Germinal center (tissue), 1 donor: ENCODE measurements around the gene TLL2.

Source experiments
- DNase-seq: peaks from one replicate; pipeline ENCODE4 v3.0.0; 2012; ENCODE audit warnings: mixed read lengths, low spot score

Gene TLL2

DNA sequence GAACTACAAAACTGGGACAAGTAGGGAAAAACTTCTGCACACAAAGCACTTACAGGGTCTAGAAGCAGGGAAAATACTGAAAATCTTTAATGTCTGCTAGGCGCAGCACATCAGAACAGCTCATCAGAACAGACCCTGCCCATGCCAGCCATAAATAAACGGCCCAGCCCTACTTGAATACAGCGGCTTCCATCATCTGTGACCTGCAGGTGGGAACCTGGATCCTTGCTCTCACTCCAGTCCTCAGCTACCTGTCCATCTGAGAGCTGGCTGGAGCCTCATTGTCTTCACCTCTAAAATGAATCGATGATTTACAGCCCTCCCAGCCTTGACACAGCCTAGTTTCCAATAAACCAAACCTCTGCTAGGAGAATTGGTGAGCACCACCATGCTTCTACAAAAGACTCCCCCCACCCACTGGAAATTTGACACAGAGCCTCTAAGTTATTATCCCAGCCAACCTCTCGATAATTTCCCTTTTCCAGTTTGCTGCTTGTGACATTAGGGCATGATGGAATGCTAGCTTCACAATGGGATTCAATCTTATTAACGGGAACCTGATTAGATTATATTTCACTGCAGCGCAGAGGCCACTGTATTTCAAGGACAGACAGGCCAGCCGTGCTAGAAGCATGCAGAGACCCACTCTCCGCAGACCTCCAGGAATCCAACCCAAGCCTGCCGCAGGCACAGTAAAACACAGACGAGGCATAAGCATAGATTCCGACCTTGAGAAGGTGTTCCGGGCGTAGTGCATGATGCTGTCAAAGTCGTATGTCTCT lies 93.3 kb downstream of the TLL2 start:
- DNase-seq, result no peak

DNA sequence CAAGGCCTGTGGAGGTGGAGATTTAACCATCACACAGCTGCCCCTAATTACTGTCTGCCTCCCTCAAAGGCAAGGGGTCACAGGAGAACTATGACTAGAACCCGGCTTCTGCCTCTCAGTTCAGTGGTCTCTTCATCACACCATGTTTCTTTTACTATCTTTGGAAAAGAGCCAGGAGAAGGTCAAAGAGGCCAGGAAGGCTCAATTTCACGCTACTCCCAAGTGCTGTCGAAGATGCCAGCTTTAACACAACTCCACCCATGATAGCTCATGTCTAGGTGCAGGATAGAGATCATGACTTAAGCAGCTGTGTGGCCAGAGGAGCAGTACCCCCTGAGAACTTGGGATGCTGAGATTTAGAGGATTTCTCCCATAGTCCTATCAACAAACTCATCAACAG lies 94.4 kb downstream of the TLL2 start:
- no peak for DNase-seq

DNA sequence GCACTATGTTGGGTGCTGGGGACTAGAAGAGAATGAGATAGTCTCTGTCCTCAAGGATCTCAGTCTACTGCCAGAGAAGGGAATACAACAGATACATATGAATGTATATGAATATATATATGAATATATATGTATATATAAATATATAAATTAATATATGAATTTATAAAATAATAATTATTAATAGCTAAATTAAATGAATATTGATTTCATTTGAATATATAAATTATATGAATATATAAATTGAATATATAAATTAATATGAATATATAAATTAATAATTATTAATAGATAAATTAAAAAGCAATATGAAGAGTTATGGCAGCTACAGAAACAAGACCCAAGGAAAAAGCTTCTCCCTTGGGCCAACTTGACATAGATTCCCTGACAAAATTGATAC lies 95.1 kb downstream of the TLL2 start:
- no peak for DNase-seq

DNA sequence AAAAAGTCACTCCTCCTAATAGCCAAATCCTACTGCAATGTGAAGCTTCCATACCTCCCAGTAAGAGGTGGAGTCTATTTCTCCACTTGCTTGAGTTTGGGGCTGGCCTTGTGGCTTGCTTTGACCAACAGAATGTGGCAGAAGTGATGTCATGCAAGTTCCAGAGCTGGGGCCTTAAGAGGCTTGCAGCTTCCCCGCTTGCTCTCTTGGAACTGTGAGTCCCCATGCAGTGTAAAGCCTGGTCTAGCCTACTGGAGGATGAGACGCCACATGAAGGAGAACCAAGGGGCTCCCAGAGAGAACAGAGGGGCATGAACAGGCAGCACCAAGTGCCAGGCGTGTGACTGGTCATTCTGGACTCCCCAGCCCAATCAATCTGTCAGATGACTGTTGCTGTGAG lies 96.3 kb downstream of the TLL2 start:
- no peak for DNase-seq

DNA sequence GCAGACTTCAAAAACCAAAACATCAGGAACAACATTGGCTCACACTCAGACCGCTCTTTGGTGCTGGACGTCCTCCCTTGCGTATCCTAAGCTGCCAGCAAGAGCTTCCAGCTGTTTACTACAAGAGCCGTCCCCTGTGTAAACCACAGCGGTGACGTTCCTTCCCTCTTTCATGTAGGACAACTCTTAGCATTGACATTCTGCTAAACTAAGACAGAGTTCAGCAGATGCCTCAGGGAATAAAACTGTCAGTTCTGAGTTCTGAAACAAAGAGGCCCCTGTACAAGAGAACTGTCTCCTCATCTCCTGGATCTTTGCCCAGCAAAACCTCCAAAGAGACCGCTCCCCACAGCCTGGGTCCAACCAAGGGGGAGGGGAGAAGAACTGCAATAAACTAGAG lies 97.1 kb downstream of the TLL2 start:
- no peak for DNase-seq

DNA sequence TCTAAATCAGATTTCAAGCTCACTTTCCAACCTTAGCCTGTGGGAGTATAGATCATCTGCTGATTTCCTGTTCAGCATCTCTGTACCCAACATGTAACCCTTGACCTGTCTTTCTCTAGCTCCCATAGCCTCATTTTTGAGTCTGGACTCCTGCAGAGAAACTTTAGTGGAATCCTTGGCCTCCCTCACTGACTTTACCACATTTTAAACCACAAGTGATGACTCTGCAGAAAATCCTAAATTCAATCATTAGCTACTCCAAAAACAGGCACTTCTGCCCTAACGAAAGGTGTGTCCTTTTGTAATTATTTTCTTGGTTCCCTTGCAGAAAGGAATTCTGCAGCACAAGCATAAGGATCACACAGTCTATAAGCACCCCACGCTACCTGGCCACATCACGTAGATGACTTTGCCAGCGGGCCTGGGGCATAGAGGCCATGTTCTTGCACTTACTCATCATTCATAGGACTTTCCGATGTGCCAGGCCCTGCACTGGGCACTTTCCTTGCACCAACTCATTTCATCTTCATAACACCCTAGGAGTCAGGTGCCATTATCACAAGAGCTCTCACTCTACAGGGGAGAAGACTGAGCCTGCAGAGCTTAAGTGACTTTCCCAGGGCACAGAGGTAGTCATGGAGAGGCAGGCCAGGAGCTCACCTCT lies 97.7 kb downstream of the TLL2 start:
- no peak for DNase-seq

DNA sequence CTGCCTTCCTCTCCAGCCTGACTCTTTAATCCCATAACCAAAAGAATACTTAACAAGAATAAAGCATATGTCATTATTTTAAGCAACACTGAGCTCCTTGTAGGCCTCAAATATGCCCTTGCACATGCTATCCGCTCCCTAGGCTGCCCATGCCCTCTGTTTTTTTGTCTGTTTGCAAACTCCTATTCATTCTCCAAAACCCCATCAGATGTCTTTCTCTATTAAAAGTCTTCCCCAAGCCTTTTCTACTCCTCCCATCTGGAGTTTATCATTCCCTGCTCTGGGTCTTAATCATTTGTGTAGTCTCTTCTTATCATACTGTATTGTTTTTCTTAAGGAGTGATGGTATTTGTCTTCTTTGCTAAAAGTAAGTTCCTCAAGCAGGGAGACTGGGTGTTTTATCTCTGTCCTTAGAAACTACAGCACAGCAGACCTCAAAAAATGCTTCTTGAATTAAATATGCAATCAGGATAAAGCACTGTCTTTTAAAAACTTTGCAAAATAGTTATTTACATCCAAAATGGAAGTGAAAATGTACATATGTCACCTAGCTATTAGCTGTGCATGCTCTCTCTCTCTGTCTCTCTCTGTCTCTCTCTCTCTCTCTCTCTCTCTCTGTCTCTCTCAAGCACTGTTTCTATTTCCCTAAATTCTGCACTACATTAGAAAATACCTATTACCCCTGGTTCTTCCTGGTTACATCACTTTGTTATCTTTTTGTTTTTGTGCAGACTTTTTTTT lies 98.4 kb downstream of the TLL2 start:
- no peak for DNase-seq

DNA sequence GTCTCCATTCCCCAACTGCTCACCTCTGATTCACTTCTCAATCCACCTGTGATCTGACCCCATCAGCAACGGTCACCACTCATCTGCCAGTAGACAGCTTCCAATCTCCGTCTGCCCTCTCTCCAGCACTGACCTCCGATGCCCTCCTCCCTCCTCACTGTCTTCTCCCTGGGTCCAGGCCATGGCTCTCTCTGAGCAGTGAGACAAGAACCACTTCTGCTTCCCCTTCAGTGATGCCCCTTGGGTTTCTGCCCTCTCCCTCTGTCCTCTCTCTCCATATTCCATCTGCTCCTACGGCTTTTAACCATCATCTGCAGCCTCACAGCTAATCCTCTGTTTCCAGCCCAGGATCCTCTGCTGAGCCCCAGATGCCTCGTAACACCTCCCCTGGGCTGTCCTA lies 99.4 kb downstream of the TLL2 start:
- DNase-seq, result no peak

DNA sequence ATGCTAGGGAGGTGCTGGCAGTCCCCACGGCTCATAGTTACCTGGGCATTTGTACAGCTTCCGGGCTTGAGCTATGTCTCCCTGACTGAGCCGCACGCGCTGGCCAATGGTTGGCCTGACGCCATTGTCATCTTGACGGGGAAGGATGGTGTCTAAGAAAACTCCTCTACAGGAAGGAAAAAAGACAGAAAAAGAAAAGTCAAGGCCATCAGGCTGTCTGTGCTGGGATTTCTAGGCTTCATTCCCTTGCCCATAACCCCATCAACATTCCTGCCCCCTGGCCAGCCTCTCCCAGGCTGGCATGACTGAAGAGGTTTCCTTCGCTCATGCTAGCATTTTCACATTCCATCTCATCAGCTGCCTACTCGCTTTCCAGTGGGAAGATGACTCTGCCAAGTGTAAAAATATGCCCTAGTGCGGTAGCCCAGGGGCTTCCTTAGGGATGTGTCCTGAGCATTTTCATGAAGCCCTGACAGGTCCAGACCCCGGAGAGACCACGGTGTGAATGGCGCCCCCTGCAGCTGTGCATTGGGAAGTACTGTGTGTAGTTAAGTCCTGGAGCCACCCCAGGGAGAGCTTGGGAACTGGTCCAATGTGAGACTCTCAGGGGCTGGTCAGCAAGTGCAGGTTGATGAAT lies 100.5 kb downstream of the TLL2 start:
- no peak for DNase-seq

DNA sequence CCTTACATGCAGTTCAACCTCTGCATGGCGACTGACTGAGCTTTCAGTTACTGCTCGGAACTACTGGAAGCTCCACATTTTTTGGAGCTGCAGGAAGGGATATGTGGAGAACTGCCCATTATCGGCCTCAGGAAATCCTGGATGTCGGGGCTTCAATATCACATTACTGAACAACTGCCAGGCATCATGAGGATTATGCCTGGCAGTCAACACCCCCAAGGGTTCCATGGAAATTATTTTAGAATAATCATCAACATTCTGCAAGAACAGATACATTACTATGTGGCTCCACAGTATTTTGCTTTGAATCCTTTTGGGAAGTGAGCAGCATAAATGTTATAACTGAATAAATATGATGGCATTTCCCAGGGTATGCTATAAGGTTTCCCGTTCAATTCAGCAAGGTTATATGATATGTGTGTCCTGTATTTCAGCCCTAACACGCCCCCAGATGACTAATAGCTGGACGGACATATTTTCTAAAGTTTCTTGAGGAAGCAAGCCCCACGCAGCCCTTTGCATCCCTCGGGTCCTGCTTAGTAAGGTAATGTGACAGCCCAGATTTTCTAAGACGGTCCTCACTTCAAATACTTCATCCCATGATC lies 101.9 kb downstream of the TLL2 start:
- no peak for DNase-seq

DNA sequence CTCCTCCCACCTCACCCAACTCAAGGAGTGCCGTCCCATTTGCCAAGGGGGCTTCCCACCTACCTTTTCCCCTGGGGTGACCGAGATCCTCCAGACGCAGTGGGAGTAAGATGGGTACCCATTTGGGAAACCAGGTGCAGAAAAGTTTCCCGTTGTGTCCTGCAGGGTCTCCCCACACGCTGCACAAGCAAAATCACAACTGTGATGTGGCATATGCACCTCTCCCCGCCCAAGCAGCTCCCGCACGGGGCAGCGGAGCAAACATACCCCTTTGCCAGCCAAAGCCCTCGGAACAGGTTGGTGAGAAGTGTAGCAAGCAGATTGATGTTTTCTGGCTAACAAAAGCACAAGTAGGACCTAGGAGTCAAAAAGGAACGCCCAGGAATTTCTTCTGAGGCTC lies 103.4 kb downstream of the TLL2 start:
- no peak for DNase-seq

DNA sequence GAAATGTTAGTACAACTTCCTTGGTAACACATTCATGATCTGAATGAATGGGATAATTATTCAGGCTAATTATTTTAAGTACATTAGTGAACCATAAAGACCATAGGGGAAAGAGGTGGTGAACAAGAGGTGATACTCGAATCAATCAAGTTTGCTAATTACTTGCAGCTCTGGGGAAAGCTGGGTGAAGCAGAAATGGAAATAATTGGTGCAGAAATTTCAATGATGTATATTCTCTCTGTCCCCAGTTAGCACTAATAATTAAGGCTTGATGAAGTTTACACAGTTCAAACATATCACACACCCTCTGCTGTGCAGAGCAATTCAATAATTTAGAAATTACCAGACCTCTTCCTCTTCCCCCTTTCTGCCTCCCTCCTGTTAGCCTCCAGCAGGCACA lies 105.5 kb downstream of the TLL2 start:
- no peak for DNase-seq

DNA sequence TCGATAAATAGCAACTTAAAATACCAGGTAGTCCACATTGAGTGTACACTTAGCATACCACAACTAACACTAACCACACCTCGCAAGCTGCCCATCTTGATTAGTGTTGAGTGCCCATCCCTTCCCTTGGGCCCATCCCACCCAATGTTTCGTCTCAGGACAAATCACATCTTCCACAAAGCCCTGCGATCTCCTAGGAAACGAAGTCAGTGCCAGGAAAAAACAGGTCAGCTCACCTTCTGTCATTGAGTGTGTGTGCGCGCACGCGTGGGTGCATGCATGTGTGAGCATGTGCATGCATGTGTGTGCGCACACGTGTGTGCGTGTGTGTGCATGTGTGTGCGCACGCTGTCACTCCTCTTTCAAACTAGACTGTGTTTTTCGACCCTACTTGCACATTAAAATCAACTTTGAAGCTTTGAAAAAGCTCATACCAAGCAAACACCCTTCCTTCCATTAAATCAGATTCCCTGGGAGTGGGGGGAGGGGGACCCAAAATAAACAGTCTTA lies 106.1 kb downstream of the TLL2 start:
- no peak for DNase-seq

DNA sequence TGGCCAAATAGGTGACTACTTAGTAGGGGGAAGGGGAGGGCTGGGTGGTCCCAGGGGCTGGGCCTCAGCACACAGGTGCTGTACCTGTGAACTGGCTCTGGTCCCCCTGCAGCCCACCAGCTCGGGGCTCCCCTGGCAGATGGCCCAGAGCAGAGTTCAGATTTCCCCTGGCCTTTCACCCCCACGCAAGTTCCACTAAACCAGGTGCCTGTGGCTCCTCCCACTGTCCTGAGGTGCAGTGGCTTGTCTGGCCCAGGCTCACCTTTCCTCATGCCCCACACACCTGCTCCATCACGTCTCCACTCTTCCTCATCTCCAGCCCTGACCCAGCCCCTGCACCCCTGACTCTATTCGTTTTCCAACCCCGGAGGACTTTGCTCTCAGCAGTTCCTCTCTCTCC lies 107.6 kb downstream of the TLL2 start:
- no peak for DNase-seq

DNA sequence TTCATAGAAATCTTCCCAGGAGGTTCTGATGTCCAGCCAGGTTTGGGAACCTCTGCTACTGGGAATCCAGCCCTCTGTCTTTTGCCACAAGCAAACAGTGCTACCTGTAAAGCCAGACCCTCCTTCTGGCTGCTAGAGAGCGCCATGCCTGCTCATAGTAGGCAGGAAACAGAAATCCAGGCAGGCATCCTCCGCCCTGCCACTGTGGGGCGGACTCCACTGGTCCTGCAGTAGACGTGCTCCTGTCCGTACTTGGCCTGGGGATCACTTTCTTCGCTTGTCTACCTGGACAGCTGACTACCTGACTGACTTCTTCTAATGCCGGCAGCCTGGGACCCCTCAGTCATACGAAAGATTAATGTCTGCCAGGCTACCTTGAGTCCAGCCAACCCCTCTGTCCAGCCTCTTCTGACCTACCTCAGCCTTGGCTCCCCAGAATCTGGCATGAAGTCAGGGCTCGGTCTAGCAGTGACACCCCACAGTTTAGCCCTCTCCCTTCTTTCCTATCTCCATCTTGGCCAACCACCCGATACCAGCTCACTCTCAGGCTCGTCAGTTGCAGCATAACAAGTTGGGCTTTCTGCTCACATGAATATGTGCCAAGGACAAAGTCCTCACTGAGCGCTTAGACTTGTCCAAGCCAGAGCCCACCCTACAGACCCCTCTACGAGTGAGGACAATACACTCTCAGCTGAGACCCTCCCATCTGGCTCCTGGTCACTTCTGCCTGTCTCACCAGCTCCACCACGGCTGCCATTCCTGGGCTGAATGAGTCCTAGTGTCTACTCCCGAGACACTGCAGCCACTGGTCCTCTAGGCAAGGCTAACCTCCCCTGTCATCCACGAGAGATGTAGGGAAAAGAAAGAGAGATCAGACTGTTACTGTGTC lies 111.1 kb downstream of the TLL2 start:
- DNase-seq, result no peak

DNA sequence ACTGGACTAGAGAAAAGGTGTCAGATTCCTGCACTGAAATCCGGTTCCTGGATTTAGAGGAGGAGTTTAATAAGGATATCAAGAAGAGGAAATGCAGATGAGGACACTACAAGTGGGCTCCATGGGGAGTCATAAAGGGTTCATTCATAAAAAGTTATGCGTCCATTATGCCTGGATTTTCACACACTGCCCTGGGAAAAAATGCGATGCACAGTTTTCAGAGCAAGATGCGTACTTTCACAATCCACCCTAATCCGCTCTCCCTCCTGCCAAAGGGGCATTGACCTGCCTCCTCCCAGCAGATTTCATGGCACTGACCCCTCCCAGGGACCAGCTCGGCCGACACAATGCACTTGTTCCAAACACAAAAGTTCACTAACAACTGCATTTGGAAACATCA lies 112.7 kb downstream of the TLL2 start:
- no peak for DNase-seq

DNA sequence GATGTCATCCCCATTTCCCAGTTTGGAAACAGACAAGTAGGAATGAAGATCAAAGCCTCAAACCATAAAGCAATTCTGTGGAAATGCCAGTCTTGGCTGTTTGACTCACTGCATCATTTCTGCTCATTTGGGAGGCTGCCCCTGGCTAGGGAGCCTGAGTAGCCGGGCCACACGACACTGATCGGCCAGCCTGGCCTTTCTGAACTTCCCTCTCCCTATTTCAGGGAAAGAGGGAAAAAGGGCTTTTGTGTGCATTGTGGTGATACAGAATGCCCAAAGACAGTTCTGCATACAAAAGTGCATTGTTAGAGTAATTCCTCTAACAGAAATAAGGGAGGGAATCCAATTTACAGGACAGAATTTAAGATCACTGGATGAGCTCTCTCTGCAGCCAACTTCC lies 113.3 kb downstream of the TLL2 start:
- no peak for DNase-seq

DNA sequence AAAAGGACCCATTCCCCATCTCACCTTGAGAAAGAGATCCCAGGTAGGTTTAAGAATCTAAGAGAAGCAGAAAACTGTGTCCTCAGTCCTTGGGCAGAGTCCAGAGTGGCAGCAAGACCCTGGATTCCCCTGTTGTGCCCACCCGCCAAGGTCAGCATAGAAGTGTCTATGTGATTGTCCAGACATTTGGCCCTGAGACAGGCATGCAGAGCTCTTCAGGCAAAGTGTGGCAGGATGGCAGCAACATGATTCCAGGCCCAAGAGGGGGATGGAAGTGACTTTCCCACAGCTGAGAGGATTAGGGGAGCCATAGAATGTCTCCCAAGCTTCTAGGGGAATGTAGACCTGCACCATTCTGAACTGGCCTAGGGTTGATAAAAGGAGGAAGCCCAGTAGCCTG lies 115.8 kb downstream of the TLL2 start:
- no peak for DNase-seq

DNA sequence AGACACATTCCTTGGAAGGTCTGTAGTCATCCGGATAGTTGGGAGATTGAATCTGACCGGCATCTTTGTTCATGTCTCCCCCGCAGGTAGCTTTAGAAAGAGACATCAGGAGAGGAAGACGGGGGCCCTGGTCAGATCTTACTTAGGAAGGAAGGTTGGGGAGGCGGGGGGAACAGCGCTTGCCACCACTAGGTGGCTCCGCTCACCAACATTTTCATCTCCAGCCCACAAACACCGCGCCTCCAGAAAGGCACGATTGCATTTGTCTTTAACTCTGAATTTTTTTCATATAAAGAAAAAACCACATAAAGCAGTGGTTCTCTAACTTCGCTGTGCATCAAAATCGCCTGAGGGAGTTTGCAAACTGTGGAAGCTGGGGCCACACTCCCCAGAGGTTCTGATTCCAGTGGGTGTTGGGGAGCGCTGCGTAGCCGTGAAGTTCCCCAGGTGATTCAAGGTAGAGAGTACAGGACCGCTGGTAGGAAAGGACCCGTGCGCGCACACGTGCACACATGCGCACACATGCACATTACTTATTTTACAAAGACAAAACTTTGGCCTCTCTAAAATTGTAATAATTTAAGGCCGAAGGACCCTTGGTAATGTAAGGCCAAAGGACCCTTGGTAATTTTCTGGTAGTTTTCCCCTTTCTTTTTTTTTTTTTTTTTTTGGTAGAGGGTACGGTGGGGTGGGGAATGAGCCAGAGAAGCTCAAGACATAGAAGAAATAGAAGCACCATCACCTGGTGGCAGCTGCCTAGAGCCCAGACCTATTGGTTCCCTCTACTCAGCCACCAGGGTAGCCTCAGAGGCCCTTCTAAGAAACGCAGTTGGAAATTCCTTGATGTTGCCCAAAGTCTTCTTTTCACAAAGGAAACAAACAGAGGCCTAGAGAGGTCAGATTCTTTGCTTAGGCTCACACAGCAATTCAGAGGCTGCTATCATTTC lies 117.5 kb downstream of the TLL2 start:
- peak; percentile 86 for DNase-seq

DNA sequence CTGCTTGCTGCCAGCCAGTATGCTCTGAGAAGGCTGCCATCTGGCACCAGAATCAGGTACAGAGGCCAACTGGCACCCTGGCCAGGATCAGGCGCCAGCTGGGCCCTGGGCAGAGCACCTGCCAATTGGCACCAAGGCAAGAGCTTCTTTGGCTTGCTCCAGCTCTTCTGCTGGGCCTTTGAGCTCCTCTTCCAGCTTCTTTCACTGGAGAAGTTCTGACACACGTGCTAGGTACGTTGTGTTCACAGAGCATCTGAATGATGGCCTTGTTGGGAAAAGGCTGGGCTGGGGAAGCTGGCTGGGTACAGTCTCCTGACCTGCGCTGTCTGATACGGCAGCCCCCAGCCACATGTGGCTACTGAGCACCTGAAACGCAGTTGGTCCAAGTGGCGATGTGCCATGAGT lies 123.3 kb downstream of the TLL2 start:
- DNase-seq, result no peak
